ENCODE results near the gene TNXB. TPM values are rescaled to one million over a fixed set of nuclear protein-coding genes. Genes with fewer than 3 reads are reported as not detected.

Gene TNXB
- total and polyA plus RNA-seq, 2 of the 4 experiments (the other 2 are of a cell fraction) = 0.05 TPM; not detected in 1

DNA sequence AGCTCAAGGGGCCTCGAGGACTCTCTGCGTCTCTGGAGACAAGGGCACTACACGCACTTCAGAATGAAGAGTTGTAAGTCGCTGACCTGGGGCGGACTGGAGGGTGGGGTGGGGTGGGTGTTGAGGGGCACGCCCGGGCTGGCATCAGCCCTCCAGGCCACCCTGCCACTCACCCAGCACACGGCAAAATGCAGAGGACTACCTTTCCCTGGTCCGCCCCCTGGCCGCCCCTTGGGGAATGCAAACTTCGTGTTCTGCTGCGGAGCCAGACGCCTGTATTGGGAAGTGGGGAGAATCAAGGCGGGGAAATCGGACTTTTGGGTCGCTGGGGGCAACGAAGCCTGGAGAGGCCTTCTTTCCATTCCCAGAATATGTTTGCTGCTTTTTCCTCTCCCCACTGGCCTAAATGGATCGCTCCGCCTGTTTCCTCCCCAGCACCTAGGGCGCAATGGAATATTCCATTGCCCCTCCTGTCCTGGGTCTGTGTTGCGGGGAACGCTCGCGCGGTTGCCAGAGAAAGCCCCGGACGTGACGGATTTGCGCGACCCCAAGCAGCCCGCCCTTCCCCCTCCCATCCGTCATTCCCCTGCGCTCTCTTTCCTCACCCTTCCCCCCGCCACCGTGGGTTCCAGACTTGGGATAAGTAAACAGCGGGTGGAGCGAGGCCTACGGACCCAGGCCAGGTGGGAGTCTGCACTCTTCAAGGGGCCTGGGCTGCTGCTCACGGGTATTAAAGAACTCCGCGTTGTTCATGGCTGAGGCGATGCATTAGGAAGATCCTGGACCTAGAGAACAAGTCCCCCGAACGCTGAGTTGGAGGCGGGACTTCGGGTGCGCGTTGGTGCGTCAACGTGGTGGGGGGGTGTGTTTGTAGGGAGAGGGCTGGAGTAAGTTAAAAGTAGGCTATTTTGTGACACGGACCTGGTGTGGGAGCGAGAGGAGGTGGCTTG, 44.7 kb upstream of the TNXB start, which contains the start of gene PPT2:
Gene PPT2 (plus strand): TSS at position 578 of the 950 bp plus-strand sequence. CDS start 454 bp downstream, outside the sequence.
- H3K9ac ChIP-seq (ENCODE audit: low read depth, low read length) = peak within 1 kb of the TSS; percentile 70
- H3K27me3 ChIP-seq (ENCODE audit: control insufficient read depth, insufficient read depth, low read length) = no peaks in the 10 kb centered on the region; the same call in 1 of the 2 replicates
- peak within 1 kb of the TSS; percentile 82 for H2BK5ac ChIP-seq (ENCODE audit: low read depth, low read length, poor library complexity, severe bottlenecking)
- H4K5ac ChIP-seq (ENCODE audit: low read depth, low read length) = peak within 1 kb of the TSS; percentile 65
- peak within 1 kb of the TSS; percentile 78 for H3K56ac ChIP-seq (ENCODE audit: extremely low read depth, insufficient read depth, low read length)
- H4K20me1 ChIP-seq (ENCODE audit: insufficient read depth, low read length) = no peaks in the 10 kb centered on the region
- peaks cover 1% of the 10 kb centered on the region; the same call in 1 of the 2 replicates for H3K9me3 ChIP-seq (ENCODE audit: control insufficient read depth, insufficient read depth, low read length)
- ChIA-PET POLR2A (ENCODE audit: unreplicated experiment) (no interaction called here), CTCF (interaction anchor here (1.0 to 1.1 kb wide), 2 partner anchors 39 to 44 kb away, joined by 3 read pairs; partner anchors contain the start of gene TNXB)
- peak within 1 kb of the TSS; percentile 86 for H4K91ac ChIP-seq (ENCODE audit: insufficient read depth, low read depth, low read length)
- WGBS, 2 experiments (ENCODE audit: extremely low coverage in 2 of 2, insufficient read length in 1 of 2) = 5% methylated on average over 4 of the region's 52 CpGs; no CpG with 5 or more reads in 1 of the 2 experiments
- H3K4me2 ChIP-seq (ENCODE audit: low read depth, low read length) = peak within 1 kb of the TSS; percentile 79
- H3K27ac ChIP-seq (ENCODE audit: insufficient read depth, low read length) = peak within 1 kb of the TSS; percentile 84
- H2BK20ac ChIP-seq (ENCODE audit: low read depth, low read length) = peak within 1 kb of the TSS; percentile 79
- H3K79me1 ChIP-seq (ENCODE audit: low read depth in 1 of 2, low read length in 2 of 2) = peaks cover 6 to 34% of the 10 kb centered on the region in 2 experiments
- intact Hi-C loops (cut with micrococcal nuclease) = loop anchor here (1.0 to 10.0 kb wide), 7 partner anchors 23 to 252 kb away; partner anchors contain the start of genes AGPAT1, SKIC2 and ZBTB12
- peak within 1 kb of the TSS; percentile 46 for H3K18ac ChIP-seq (ENCODE audit: low read depth, low read length)
- peak within 1 kb of the TSS; percentile 69; the same call in 1 of the 2 replicates for H2AK5ac ChIP-seq (ENCODE audit: low read depth, low read length)
- peak within 1 kb of the TSS; percentile 98 for H2AK9ac ChIP-seq (replicated peaks; ENCODE audit: low read depth, low read length, poor library complexity)
- 0 out of 2 replicates have a peak, but pooled peaks cover 4% of the 10 kb centered on the region for H3K9me1 ChIP-seq (ENCODE audit: insufficient read depth, low read length)
- BruUV-seq (replicated peaks) = TSS peak; percentile 84
- peak; percentile 80 for ATAC-seq (ENCODE audit: low read depth)
- H2BK15ac ChIP-seq (ENCODE audit: low read depth, low read length) = peak within 1 kb of the TSS; percentile 54; the same call in 2 of the 3 replicates
- H2AFZ ChIP-seq (replicated peaks; ENCODE audit: low read length, poor library complexity) = peak within 1 kb of the TSS; percentile 96
- in situ Hi-C loops (cut with MboI; ENCODE audit: low sequenced_read_pairs) = no loop called here
- DNase-seq = peak; percentile 91
- peak within 1 kb of the TSS; percentile 75 to 96 for H4K8ac ChIP-seq (ENCODE audit: low read depth in 2 of 2, low read length in 2 of 2)
- H3K14ac ChIP-seq (replicated peaks; ENCODE audit: low read depth, low read length) = peak within 1 kb of the TSS; percentile 90
- dilution Hi-C loops (cut with HindIII; ENCODE audit: low sequenced_read_pairs, unreplicated experiment) = no loop called here
- H3K4me1 ChIP-seq (ENCODE audit: control insufficient read depth, insufficient read depth, low read length) = peaks cover 23% of the 10 kb centered on the region
- peak within 1 kb of the TSS; percentile 84 for H3K4ac ChIP-seq (ENCODE audit: low read depth, low read length)
- peak within 1 kb of the TSS; percentile 78 for H2BK120ac ChIP-seq (ENCODE audit: low read depth, low read length)
- peak within 1 kb of the TSS; percentile 96 for H3K23ac ChIP-seq (ENCODE audit: low read depth, low read length)
- H3K4me3 ChIP-seq (ENCODE audit: insufficient read depth, low read depth, low read length) = peak within 1 kb of the TSS; percentile 67
- H3K36me3 ChIP-seq (ENCODE audit: control insufficient read depth, insufficient read depth, low read length) = peaks cover 12% of the 10 kb centered on the region
- peak; percentile 6; the same call in 1 of the 2 replicates for TF ChIP-seq CEBPB (IDR thresholded peaks at IDR 0.05; ENCODE audit: low read depth, low read length)
- TF ChIP-seq RCOR1 (IDR thresholded peaks at IDR 0.05; ENCODE audit: insufficient replicate concordance, low read length) = no peak
- TF ChIP-seq POLR2A (IDR thresholded peaks at IDR 0.05; ENCODE audit: low read depth, low read length) = 0 out of 2 replicates have a peak, but pooled peaks have one; percentile 13
- no peak for TF ChIP-seq RAD21 (IDR thresholded peaks at IDR 0.05; ENCODE audit: low read length)
- no peak for TF ChIP-seq FOS (IDR thresholded peaks at IDR 0.05; ENCODE audit: low read depth, low read length)
- TF ChIP-seq CTCF (conservative IDR thresholded peaks at IDR 0.05; ENCODE audit: low read depth, low read length) = 0 out of 2 replicates have a peak, but pooled peaks have one; percentile 26
- peak; percentile 93 for TF ChIP-seq BHLHE40 (IDR thresholded peaks at IDR 0.05; ENCODE audit: low read depth, low read length)
- no peak for TF ChIP-seq USF2 (IDR thresholded peaks at IDR 0.05; ENCODE audit: low read depth, low read length)
- no peak for TF ChIP-seq RFX5 (IDR thresholded peaks at IDR 0.05; ENCODE audit: low read depth, low read length)
- TF ChIP-seq, protein P1, sequence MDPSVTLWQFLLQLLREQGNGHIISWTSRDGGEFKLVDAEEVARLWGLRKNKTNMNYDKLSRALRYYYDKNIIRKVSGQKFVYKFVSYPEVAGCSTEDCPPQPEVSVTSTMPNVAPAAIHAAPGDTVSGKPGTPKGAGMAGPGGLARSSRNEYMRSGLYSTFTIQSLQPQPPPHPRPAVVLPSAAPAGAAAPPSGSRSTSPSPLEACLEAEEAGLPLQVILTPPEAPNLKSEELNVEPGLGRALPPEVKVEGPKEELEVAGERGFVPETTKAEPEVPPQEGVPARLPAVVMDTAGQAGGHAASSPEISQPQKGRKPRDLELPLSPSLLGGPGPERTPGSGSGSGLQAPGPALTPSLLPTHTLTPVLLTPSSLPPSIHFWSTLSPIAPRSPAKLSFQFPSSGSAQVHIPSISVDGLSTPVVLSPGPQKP (IDR thresholded peaks at IDR 0.05; ENCODE audit: borderline replicate concordance, low read depth, low read length) = no peak
- 0 out of 2 replicates have a peak, but pooled peaks have one; percentile 11 for TF ChIP-seq SMC3 (IDR thresholded peaks at IDR 0.05; ENCODE audit: low read depth, low read length)
- TF ChIP-seq NFE2L2 (IDR thresholded peaks at IDR 0.05; ENCODE audit: low read depth, low read length) = no peak
